Liver (tissue), 3 donors: ENCODE results near the gene PGAM2.

Experiments
- ATF3 ChIP-seq: IDR thresholded peaks from 2 replicates; pipeline ENCODE4 v1.6.1; 2016; ENCODE audit warnings: antibody characterized with exemption
- CTCF ChIP-seq: fragments of 150-350 bp; IDR thresholded peaks from 2 replicates; pipeline ENCODE4 v1.5.1; 2017; ENCODE audit warnings: improper control_type of control experiment, low read depth, low read length; ENCODE audit not compliant: missing input control
- EGR1 ChIP-seq, 2 donors: IDR thresholded peaks; 2 replicates each; pipeline ENCODE4 v1.6.1; 2016 to 2018; ENCODE audit warnings: antibody characterized with exemption in 2 of 2, low read depth in 2 of 2
- FOXA1 ChIP-seq: IDR thresholded peaks from 2 replicates; pipeline ENCODE4 v1.6.1; 2016; ENCODE audit warnings: antibody characterized with exemption
- GABPA ChIP-seq, 2 donors: IDR thresholded peaks in 1 of 2; conservative IDR thresholded peaks in 1 of 2; 2 replicates each; pipeline ENCODE4 v1.6.1; 2016; ENCODE audit warnings: antibody characterized with exemption in 2 of 2, mild to moderate bottlenecking in 1 of 2, moderate library complexity in 1 of 2
- JUND ChIP-seq, 2 donors: IDR thresholded peaks; 2 replicates each; pipeline ENCODE4 v1.6.1; 2016; ENCODE audit warnings: antibody characterized with exemption in 2 of 2
- MAX ChIP-seq: IDR thresholded peaks from 2 replicates; pipeline ENCODE4 v1.6.1; 2016; ENCODE audit warnings: antibody characterized with exemption
- RAD21 ChIP-seq, 2 donors: IDR thresholded peaks; 2 replicates each; pipeline ENCODE4 v1.6.1; 2016; ENCODE audit warnings: antibody characterized with exemption in 2 of 2, mild to moderate bottlenecking in 2 of 2
- SP1 ChIP-seq: IDR thresholded peaks from 2 replicates; pipeline ENCODE4 v1.6.1; 2018; ENCODE audit warnings: antibody characterized with exemption, mild to moderate bottlenecking
- TAF1 ChIP-seq: conservative IDR thresholded peaks from 2 replicates; pipeline ENCODE4 v1.6.1; 2016; ENCODE audit warnings: antibody characterized with exemption, mild to moderate bottlenecking
- YY1 ChIP-seq: IDR thresholded peaks from 2 replicates; pipeline ENCODE4 v1.6.1; 2016; ENCODE audit warnings: antibody characterized with exemption, mild to moderate bottlenecking
- ZBTB33 ChIP-seq: IDR thresholded peaks from 2 replicates; pipeline ENCODE4 v1.6.1; 2016; ENCODE audit warnings: antibody characterized with exemption
- donor health status: healthy.
- donor health status: healthy.

GRCh38 chr7:44078521-44078920, 13.2 kb upstream of the PGAM2 start:
- TF ChIP-seq CTCF: no peak
- no peak for TF ChIP-seq ZBTB33
- TF ChIP-seq YY1: no peak
- TF ChIP-seq ATF3: no peak
- TF ChIP-seq MAX: no peak
- TF ChIP-seq SP1: no peak
- no peak for TF ChIP-seq JUND (IDR thresholded peaks at IDR 0.05)
- TF ChIP-seq EGR1 (IDR thresholded peaks at IDR 0.05; ENCODE audit: low read depth in 2 of 2): no peak
- no peak for TF ChIP-seq GABPA (IDR thresholded peaks at IDR 0.05 in 1 of 2, conservative IDR thresholded peaks at IDR 0.05 in 1 of 2)
- no peak for TF ChIP-seq TAF1
- no peak for TF ChIP-seq RAD21 (IDR thresholded peaks at IDR 0.05)
- no peak for TF ChIP-seq FOXA1
